GM23248 (cell line): ENCODE results near the gene PDK1.

Experiments
- EZH2 ChIP-seq: fragments of 200-600 bp; sonication (generic); IDR thresholded peaks from 2 replicates; pipeline ENCODE4 v1.6.1; 2018; ENCODE audit warnings: antibody characterized with exemption, mild to moderate bottlenecking; ENCODE audit not compliant: insufficient read depth, poor library complexity, severe bottlenecking
- EZH2phosphoT487 ChIP-seq: fragments of 200-600 bp; sonication (generic); IDR thresholded peaks from 2 replicates; pipeline ENCODE4 v1.6.1; 2018; ENCODE audit warnings: antibody characterized with exemption, moderate library complexity, mild to moderate bottlenecking, low read depth; ENCODE audit not compliant: insufficient read depth

GRCh38 chr2:172642301-172643020 is 86.6 kb downstream of the PDK1 start:
- TF ChIP-seq EZH2phosphoT487, result no peak
- no peak for TF ChIP-seq EZH2
